Right lobe of liver (tissue), 4 donors: ENCODE data around the gene TMEM120B.

Experiments used
- POLR2A ChIP-seq: fragments of 450-650 bp; IDR thresholded peaks from one replicate; pipeline ENCODE4 v1.6.1; 2017; ENCODE audit warnings: antibody characterized with exemption, mild to moderate bottlenecking
- TF ChIP-seq, protein P1 (sequence below), 4 donors: fragments of 200-600 bp in 3 of 4; fragments of 450-650 bp in 1 of 4; IDR thresholded peaks; one replicate each; pipeline versions ENCODE4 v1.5.1 to v1.8.0; 2016 to 2022; ENCODE audit warnings: antibody characterized with exemption in 4 of 4, mild to moderate bottlenecking in 2 of 4
- donor health status: DM: no; HTN: no; CAD: no.
- donor health status: DM: no; HTN: no; CAD: no.
- donor health status: DM: no; HTN: yes; CAD: no.

DNA sequence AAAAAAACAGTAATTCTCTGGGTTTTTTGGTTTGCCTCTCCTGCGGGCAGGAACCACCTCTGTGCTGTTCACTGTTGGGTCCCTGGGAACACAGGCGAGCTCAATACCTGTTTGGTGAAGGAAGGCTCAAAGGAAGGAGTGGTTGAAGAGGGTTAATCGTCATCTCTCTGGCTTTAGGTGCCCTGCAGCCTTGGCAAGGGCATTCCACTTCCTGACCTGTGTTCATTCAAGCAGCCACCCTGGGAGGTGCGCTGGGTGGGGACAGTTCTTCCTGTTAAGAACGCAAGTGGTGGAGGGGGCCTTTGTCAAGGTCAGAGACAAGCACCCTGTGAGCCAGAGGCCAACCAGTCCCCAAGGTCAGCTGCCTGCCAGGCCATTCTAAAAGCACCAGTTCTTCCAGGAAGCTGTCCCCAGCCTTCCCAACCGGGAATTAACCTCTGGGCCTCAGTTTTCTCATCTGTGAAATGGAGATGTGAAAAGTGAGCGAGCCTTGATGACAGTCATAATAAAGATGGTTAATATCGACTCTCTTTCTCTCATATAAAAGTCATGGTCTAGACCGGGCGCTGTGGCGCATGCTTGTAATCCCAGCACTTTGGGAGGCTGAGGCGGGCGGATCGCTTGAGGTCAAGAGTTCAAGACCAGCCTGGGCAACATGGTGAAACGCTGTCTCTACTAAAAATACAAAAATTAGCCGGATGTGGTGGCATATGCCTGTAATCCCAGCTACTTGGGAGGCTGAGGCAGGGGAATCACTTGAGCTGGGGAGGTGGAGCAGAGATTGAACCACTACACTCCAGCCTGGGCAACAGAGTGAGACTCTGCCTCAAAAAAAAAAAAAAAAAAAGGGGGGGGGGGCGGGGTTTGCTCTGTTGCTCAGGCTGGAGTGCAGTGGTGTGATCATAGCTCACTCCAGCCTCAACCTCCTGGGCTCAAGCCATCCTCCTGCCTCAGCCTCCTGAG is 74.8 kb downstream of the TMEM120B start:
- TF ChIP-seq, protein P1, sequence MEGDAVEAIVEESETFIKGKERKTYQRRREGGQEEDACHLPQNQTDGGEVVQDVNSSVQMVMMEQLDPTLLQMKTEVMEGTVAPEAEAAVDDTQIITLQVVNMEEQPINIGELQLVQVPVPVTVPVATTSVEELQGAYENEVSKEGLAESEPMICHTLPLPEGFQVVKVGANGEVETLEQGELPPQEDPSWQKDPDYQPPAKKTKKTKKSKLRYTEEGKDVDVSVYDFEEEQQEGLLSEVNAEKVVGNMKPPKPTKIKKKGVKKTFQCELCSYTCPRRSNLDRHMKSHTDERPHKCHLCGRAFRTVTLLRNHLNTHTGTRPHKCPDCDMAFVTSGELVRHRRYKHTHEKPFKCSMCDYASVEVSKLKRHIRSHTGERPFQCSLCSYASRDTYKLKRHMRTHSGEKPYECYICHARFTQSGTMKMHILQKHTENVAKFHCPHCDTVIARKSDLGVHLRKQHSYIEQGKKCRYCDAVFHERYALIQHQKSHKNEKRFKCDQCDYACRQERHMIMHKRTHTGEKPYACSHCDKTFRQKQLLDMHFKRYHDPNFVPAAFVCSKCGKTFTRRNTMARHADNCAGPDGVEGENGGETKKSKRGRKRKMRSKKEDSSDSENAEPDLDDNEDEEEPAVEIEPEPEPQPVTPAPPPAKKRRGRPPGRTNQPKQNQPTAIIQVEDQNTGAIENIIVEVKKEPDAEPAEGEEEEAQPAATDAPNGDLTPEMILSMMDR (IDR thresholded peaks at IDR 0.05) = no peak
- TF ChIP-seq POLR2A = no peak
